ENCODE measurements around the gene UBE2H. TPM values are rescaled to one million over a fixed set of nuclear protein-coding genes. Genes with fewer than 3 reads are reported as not detected.

The UBE2H gene
- total RNA-seq (2022; extraction: Qiagen RNA extraction; ENCODE audit: low read depth) = 48.3 to 76.9 TPM (median 70.6 TPM) in 5 replicates

GRCh38 chr7:129952653-129953560 is at the start of gene UBE2H:
Gene UBE2H (minus strand): TSS chr7:129952960. CDS start chr7:129952555, 405 bp downstream.

Other genes with a start within 250 kb of the UBE2H start
- gene ZC3HC1, start 98.4 kb upstream of the UBE2H start, total RNA-seq (2022; extraction: Qiagen RNA extraction; ENCODE audit: low read depth) = 25.2 to 28.4 TPM (median 26.0 TPM) in 5 replicates
- 9.4 to 16.8 TPM (median 14.1 TPM) in 5 replicates for gene KLHDC10, start 117.6 kb upstream of the UBE2H start, total RNA-seq (2022; extraction: Qiagen RNA extraction; ENCODE audit: low read depth)